GM18507 (cell line): ENCODE data around the gene LRRC59.
"Not testable (repeated sequence)": the region's sequence is repeated elsewhere in the genome, so short reads cannot be mapped to it uniquely, and the experiment has no call there.

Experiments
- DNase-seq: peaks from one replicate; pipeline ENCODE4 v3.0.0; 2011; ENCODE audit warnings: low read depth; ENCODE audit not compliant: insufficient read length; ENCODE audit errors: extremely low spot score
- FAIRE-seq: peaks from 2 replicates; lab custom pipeline; 2011; peaks lifted over from hg19 to GRCh38; lab: Jason Lieb, UNC

LRRC59 gene

GRCh38 chr17:50352693-50353599 lies 44.4 kb downstream of the LRRC59 start:
- DNase-seq = no peak
- FAIRE-seq = no peak

- FAIRE-seq (no peak), DNase-seq (no peak)
These were observed 45.1 kb downstream of the LRRC59 start for GRCh38 chr17:50352072-50352692.

GRCh38 chr17:50350733-50351132 lies 46.6 kb downstream of the LRRC59 start:
- no peak for FAIRE-seq
- no peak for DNase-seq

- FAIRE-seq (no peak), DNase-seq (no peak)
These were observed 48.1 kb downstream of the LRRC59 start for GRCh38 chr17:50349243-50349600.

GRCh38 chr17:50348522-50349242 lies 48.6 kb downstream of the LRRC59 start:
- FAIRE-seq = no peak
- DNase-seq = no peak

GRCh38 chr17:50347894-50348291 lies 49.4 kb downstream of the LRRC59 start:
- FAIRE-seq = no peak
- DNase-seq = no peak

- DNase-seq = no peak
These were observed 50.0 kb downstream of the LRRC59 start for GRCh38 chr17:50347117-50347893.

GRCh38 chr17:50346313-50347116 lies 50.8 kb downstream of the LRRC59 start:
- FAIRE-seq = no peak
- DNase-seq = peak; percentile 38

More at GRCh38 chr17:50347117-50347893, 50.0 kb downstream of the LRRC59 start:
- FAIRE-seq = no peak

- DNase-seq (peak; percentile 98), FAIRE-seq (peak; percentile 58)
These were observed 51.7 kb downstream of the LRRC59 start, which contains the start of gene XYLT2 for GRCh38 chr17:50345432-50346312. Gene XYLT2 (plus strand): TSS chr17:50346126. CDS start chr17:50346141, 15 bp downstream.

GRCh38 chr17:50344731-50345365 lies 52.5 kb downstream of the LRRC59 start:
- DNase-seq (no peak), FAIRE-seq (no peak)

GRCh38 chr17:50339381-50339780 lies 57.9 kb downstream of the LRRC59 start:
- DNase-seq = no peak
- FAIRE-seq = no peak

- DNase-seq (no peak), FAIRE-seq (no peak)
These were observed 58.7 kb downstream of the LRRC59 start for GRCh38 chr17:50338645-50339044.

- DNase-seq (no peak), FAIRE-seq (no peak)
These were observed 59.4 kb downstream of the LRRC59 start for GRCh38 chr17:50337956-50338355.

- not testable (repeated sequence) for FAIRE-seq, DNase-seq
These were observed 63.8 kb downstream of the LRRC59 start for GRCh38 chr17:50333291-50334057.

- DNase-seq (no peak), FAIRE-seq (no peak)
These were observed 65.1 kb downstream of the LRRC59 start for GRCh38 chr17:50332196-50332595.
